ENCODE data around the gene STAM.

Gene STAM

GRCh38 chr10:17731331-17732020, 87.5 kb downstream of the STAM start:
- Histone ChIP-seq H4K8ac (ENCODE audit: low read depth, low read length) (no peak overlapping the region), H3K4ac (ENCODE audit: low read depth, low read length) (no peak overlapping the region), H3K4me3 (ENCODE audit: low read depth, low read length) (no peak overlapping the region), H3K36me3 (ENCODE audit: control insufficient read depth in 1 of 2, insufficient read depth in 2 of 2, low read length in 2 of 2) (no peaks in the 10 kb centered on the region), H2AFZ (ENCODE audit: insufficient read depth, low read length, poor library complexity) (no peak overlapping the region), H2AK5ac (ENCODE audit: low read length) (no peak overlapping the region), H3K23ac (ENCODE audit: low read length) (no peak overlapping the region), H3K79me1 (ENCODE audit: low read length) (no peaks in the 10 kb centered on the region), H3K27ac (ENCODE audit: low read depth, low read length) (no peak overlapping the region), H3K14ac (ENCODE audit: low read length) (no peak overlapping the region), H2BK5ac (ENCODE audit: low read depth, low read length, poor library complexity) (no peak overlapping the region), H4K12ac (ENCODE audit: low read depth, low read length) (no peak overlapping the region), H3K18ac (ENCODE audit: low read length) (no peak overlapping the region), H3K4me2 (ENCODE audit: low read length) (no peak overlapping the region), H3K9ac (ENCODE audit: low read length) (no peak overlapping the region), H3K27me3 (ENCODE audit: insufficient read depth, low read length) (no peaks in the 10 kb centered on the region), H3K79me2 (ENCODE audit: control insufficient read depth, insufficient read depth, low read length, poor library complexity) (no peaks in the 10 kb centered on the region), H3K4me1 (ENCODE audit: control insufficient read depth in 1 of 2, insufficient read depth in 2 of 2, low read length in 2 of 2) (no peaks in the 10 kb centered on the region), H2BK120ac (ENCODE audit: insufficient read depth, low read length, poor library complexity) (no peak overlapping the region), H3K9me3 (ENCODE audit: insufficient read depth, low read depth, low read length) (no peaks in the 10 kb centered on the region), H2BK12ac (ENCODE audit: low read length) (no peak overlapping the region), H4K91ac (ENCODE audit: low read depth, low read length) (no peak overlapping the region)
- no peak for DNase-seq
- WGBS (ENCODE audit: extremely low coverage, insufficient coverage, insufficient read length): no CpG with 5 or more reads among the region's 4 CpGs

GRCh38 chr10:17733620-17734019, 89.7 kb downstream of the STAM start:
- Histone ChIP-seq H3K23ac (ENCODE audit: low read length) (no peak overlapping the region), H3K14ac (ENCODE audit: low read length) (no peak overlapping the region), H4K8ac (ENCODE audit: low read depth, low read length) (no peak overlapping the region), H4K91ac (ENCODE audit: low read depth, low read length) (no peak overlapping the region), H2BK12ac (ENCODE audit: low read length) (no peak overlapping the region), H2BK120ac (ENCODE audit: insufficient read depth, low read length, poor library complexity) (no peak overlapping the region), H3K4me2 (ENCODE audit: low read length) (no peak overlapping the region), H2BK5ac (ENCODE audit: low read depth, low read length, poor library complexity) (no peak overlapping the region), H3K79me1 (ENCODE audit: low read length) (no peaks in the 10 kb centered on the region), H3K18ac (ENCODE audit: low read length) (no peak overlapping the region), H3K4me3 (ENCODE audit: low read depth, low read length) (no peak overlapping the region), H3K4me1 (ENCODE audit: control insufficient read depth in 1 of 2, insufficient read depth in 2 of 2, low read length in 2 of 2) (no peaks in the 10 kb centered on the region), H3K9ac (ENCODE audit: low read length) (no peak overlapping the region), H2AFZ (ENCODE audit: insufficient read depth, low read length, poor library complexity) (no peak overlapping the region), H4K12ac (ENCODE audit: low read depth, low read length) (no peak overlapping the region), H3K36me3 (ENCODE audit: control insufficient read depth in 1 of 2, insufficient read depth in 2 of 2, low read length in 2 of 2) (no peaks in the 10 kb centered on the region), H3K9me3 (ENCODE audit: insufficient read depth, low read depth, low read length) (no peaks in the 10 kb centered on the region), H3K27ac (ENCODE audit: low read depth, low read length) (no peak overlapping the region), H2AK5ac (ENCODE audit: low read length) (no peak overlapping the region), H3K27me3 (ENCODE audit: insufficient read depth, low read length) (no peaks in the 10 kb centered on the region), H3K4ac (ENCODE audit: low read depth, low read length) (no peak overlapping the region), H3K79me2 (ENCODE audit: control insufficient read depth, insufficient read depth, low read length, poor library complexity) (no peaks in the 10 kb centered on the region)
- DNase-seq: no peak
- no CpG with 5 or more reads among the region's 6 CpGs for WGBS (ENCODE audit: extremely low coverage, insufficient coverage, insufficient read length)

GRCh38 chr10:17734432-17735080, 90.6 kb downstream of the STAM start:
- Histone ChIP-seq H3K27ac (ENCODE audit: low read depth, low read length) (no peak overlapping the region), H3K9ac (ENCODE audit: low read length) (no peak overlapping the region), H2AFZ (ENCODE audit: insufficient read depth, low read length, poor library complexity) (no peak overlapping the region), H3K4ac (ENCODE audit: low read depth, low read length) (no peak overlapping the region), H3K18ac (ENCODE audit: low read length) (no peak overlapping the region), H2BK5ac (ENCODE audit: low read depth, low read length, poor library complexity) (no peak overlapping the region), H3K79me2 (ENCODE audit: control insufficient read depth, insufficient read depth, low read length, poor library complexity) (no peaks in the 10 kb centered on the region), H3K79me1 (ENCODE audit: low read length) (no peaks in the 10 kb centered on the region), H2BK12ac (ENCODE audit: low read length) (no peak overlapping the region), H2BK120ac (ENCODE audit: insufficient read depth, low read length, poor library complexity) (no peak overlapping the region), H2AK5ac (ENCODE audit: low read length) (no peak overlapping the region), H3K4me3 (ENCODE audit: low read depth, low read length) (no peak overlapping the region), H3K36me3 (ENCODE audit: control insufficient read depth in 1 of 2, insufficient read depth in 2 of 2, low read length in 2 of 2) (peaks cover 0 to 2% of the 10 kb centered on the region in 2 experiments), H3K27me3 (ENCODE audit: insufficient read depth, low read length) (no peaks in the 10 kb centered on the region), H3K4me1 (ENCODE audit: control insufficient read depth in 1 of 2, insufficient read depth in 2 of 2, low read length in 2 of 2) (no peaks in the 10 kb centered on the region), H3K4me2 (ENCODE audit: low read length) (no peak overlapping the region), H4K12ac (ENCODE audit: low read depth, low read length) (no peak overlapping the region), H3K23ac (ENCODE audit: low read length) (no peak overlapping the region), H3K14ac (ENCODE audit: low read length) (no peak overlapping the region), H3K9me3 (ENCODE audit: insufficient read depth, low read depth, low read length) (no peaks in the 10 kb centered on the region), H4K8ac (ENCODE audit: low read depth, low read length) (no peak overlapping the region), H4K91ac (ENCODE audit: low read depth, low read length) (no peak overlapping the region)
- whole genome bisulfite sequencing (ENCODE audit: extremely low coverage, insufficient coverage, insufficient read length): no CpG with 5 or more reads among the region's 9 CpGs
- DNase-seq: no peak

- Histone ChIP-seq H4K8ac (ENCODE audit: low read depth, low read length) (no peak overlapping the region), H3K79me2 (ENCODE audit: control insufficient read depth, insufficient read depth, low read length, poor library complexity) (no peaks in the 10 kb centered on the region)
- DNase-seq: no peak
Observed at GRCh38 chr10:17735166-17735941, 91.4 kb downstream of the STAM start.

More at GRCh38 chr10:17735166-17735941, 91.4 kb downstream of the STAM start:
- Histone ChIP-seq H4K91ac (ENCODE audit: low read depth, low read length) (no peak overlapping the region), H3K18ac (ENCODE audit: low read length) (no peak overlapping the region), H3K4me3 (ENCODE audit: low read depth, low read length) (no peak overlapping the region), H2BK5ac (ENCODE audit: low read depth, low read length, poor library complexity) (no peak overlapping the region), H2AFZ (ENCODE audit: insufficient read depth, low read length, poor library complexity) (no peak overlapping the region), H3K9ac (ENCODE audit: low read length) (no peak overlapping the region), H3K14ac (ENCODE audit: low read length) (no peak overlapping the region), H2AK5ac (ENCODE audit: low read length) (no peak overlapping the region), H3K4me2 (ENCODE audit: low read length) (no peak overlapping the region), H3K4me1 (ENCODE audit: control insufficient read depth in 1 of 2, insufficient read depth in 2 of 2, low read length in 2 of 2) (no peaks in the 10 kb centered on the region), H3K36me3 (ENCODE audit: control insufficient read depth in 1 of 2, insufficient read depth in 2 of 2, low read length in 2 of 2) (peaks cover 0 to 2% of the 10 kb centered on the region in 2 experiments), H3K79me1 (ENCODE audit: low read length) (no peaks in the 10 kb centered on the region), H3K23ac (ENCODE audit: low read length) (no peak overlapping the region), H3K9me3 (ENCODE audit: insufficient read depth, low read depth, low read length) (no peaks in the 10 kb centered on the region), H2BK12ac (ENCODE audit: low read length) (no peak overlapping the region), H3K27me3 (ENCODE audit: insufficient read depth, low read length) (no peaks in the 10 kb centered on the region), H4K12ac (ENCODE audit: low read depth, low read length) (no peak overlapping the region), H3K4ac (ENCODE audit: low read depth, low read length) (no peak overlapping the region), H3K27ac (ENCODE audit: low read depth, low read length) (no peak overlapping the region), H2BK120ac (ENCODE audit: insufficient read depth, low read length, poor library complexity) (no peak overlapping the region)
- WGBS (ENCODE audit: extremely low coverage, insufficient coverage, insufficient read length): no CpG with 5 or more reads among the region's 15 CpGs

Data from trophoblast cell (in vitro differentiated cells and primary cell).